ENCODE results near the gene TGM2. TPM values are rescaled to one million over a fixed set of nuclear protein-coding genes. Genes with fewer than 3 reads are reported as not detected.

TGM2 gene
- total and polyA plus RNA-seq, 2 donors (not counting 1 experiment from before 2014, with no cell fraction given), result 2.4 to 60.8 TPM

DNA sequence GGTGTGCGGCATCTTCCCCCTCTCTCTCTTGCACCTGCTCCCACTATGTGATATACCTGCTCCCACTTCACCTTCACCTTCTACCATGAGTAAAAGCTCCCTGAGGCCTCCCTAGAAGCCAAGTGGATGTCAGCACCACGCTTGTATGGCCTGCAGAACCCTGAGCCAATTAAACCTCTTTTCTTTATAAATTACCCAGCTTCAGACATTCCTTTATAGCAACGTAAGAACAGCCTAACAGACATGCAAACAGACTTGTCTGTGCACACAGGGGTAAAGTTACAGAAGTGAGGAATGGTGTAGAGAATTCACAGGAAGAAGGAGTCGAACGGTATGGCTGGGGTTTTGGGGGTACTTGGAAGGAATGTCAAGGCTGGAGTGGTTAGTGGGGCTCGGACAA is 14.8 kb upstream of the TGM2 start:
- TF ChIP-seq, protein P1, sequence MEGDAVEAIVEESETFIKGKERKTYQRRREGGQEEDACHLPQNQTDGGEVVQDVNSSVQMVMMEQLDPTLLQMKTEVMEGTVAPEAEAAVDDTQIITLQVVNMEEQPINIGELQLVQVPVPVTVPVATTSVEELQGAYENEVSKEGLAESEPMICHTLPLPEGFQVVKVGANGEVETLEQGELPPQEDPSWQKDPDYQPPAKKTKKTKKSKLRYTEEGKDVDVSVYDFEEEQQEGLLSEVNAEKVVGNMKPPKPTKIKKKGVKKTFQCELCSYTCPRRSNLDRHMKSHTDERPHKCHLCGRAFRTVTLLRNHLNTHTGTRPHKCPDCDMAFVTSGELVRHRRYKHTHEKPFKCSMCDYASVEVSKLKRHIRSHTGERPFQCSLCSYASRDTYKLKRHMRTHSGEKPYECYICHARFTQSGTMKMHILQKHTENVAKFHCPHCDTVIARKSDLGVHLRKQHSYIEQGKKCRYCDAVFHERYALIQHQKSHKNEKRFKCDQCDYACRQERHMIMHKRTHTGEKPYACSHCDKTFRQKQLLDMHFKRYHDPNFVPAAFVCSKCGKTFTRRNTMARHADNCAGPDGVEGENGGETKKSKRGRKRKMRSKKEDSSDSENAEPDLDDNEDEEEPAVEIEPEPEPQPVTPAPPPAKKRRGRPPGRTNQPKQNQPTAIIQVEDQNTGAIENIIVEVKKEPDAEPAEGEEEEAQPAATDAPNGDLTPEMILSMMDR (IDR thresholded peaks at IDR 0.05), result no peak
- no peak for TF ChIP-seq EZH2 (IDR thresholded peaks at IDR 0.05; ENCODE audit: borderline replicate concordance, insufficient read depth, low read depth, low read length, poor library complexity, severe bottlenecking)
- Mint-ChIP-seq H3K4me3 (no peak overlapping the region), H3K27ac (no peak overlapping the region), H3K9me3 (ENCODE audit: insufficient read depth) (no peaks in the 10 kb centered on the region), H3K4me1 (peaks cover 3% of the 10 kb centered on the region), H3K27me3 (peaks cover 28% of the 10 kb centered on the region)
- Histone ChIP-seq H3K36me3 (replicated peaks in 1 of 2; ENCODE audit: control extremely low read depth in 1 of 2, control insufficient read depth in 1 of 2, extremely low read depth in 1 of 2, insufficient read depth in 2 of 2, low read length in 1 of 2) (no peaks in the 10 kb centered on the region), H3K9ac (ENCODE audit: low read length) (no peak overlapping the region), H3K79me2 (ENCODE audit: control insufficient read depth, insufficient read depth, low read length) (no peaks in the 10 kb centered on the region), H3K4me2 (replicated peaks; ENCODE audit: low read depth, low read length, poor library complexity, severe bottlenecking) (no peak overlapping the region), H3K4me3 (ENCODE audit: control extremely low read depth in 1 of 5, extremely low read depth in 1 of 5, insufficient read depth in 1 of 5, low read depth in 2 of 5, low read length in 4 of 5) (no peak overlapping the region), H3K4me1 (ENCODE audit: control insufficient read depth in 2 of 2, insufficient read depth in 2 of 2, low read length in 2 of 2) (no peaks in the 10 kb centered on the region), H3K27me3 (replicated peaks in 1 of 4; ENCODE audit: control extremely low read depth in 1 of 4, control insufficient read depth in 3 of 4, insufficient read depth in 4 of 4, low read length in 3 of 4) (peaks cover 0 to 8% (median 0%) of the 10 kb centered on the region in 4 experiments), H4K20me1 (ENCODE audit: control insufficient read depth, insufficient read depth, low read length, poor library complexity, severe bottlenecking) (no peaks in the 10 kb centered on the region), H3K9me3 (ENCODE audit: control extremely low read depth in 1 of 3, control insufficient read depth in 2 of 3, insufficient read depth in 1 of 3, low read length in 2 of 3) (no peaks in the 10 kb centered on the region), H3K27ac (ENCODE audit: low read length in 2 of 2) (no peak overlapping the region), H2AFZ (ENCODE audit: insufficient read depth, low read depth, low read length, poor library complexity, severe bottlenecking) (no peak overlapping the region)
- ATAC-seq (ENCODE audit: low read depth) (no peak), DNase-seq (no peak)
- WGBS (ENCODE audit: insufficient coverage), result 77% methylated on average over 5 of the region's 6 CpGs
- intact Hi-C loops (cut with micrococcal nuclease), result no loop called here
- POLR2A ChIA-PET, result interaction anchor here (0.7 kb wide), 1 partner anchor 1015 kb away, joined by 5 read pairs; no protein-coding TSS in a partner anchor
- CTCF ChIA-PET, result no interaction called here

DNA sequence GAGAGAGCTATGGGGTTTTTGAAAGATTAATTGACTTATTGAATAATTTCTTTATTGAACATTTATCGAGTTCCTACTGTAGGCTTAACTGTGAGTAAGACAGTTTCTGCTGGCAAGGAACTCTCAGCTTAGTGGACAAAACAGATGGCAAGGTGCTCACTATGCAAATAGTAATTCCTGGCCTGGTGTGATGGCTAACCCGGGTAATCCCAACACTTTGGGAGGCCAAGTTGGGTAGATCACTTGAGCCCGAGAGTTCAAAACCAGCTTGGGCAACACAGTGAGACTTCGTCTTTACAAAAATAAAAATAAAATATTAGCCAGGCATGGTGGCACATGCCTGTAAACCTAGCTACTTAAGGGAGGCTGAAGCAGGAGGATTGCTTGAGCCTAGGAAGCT is 13.5 kb upstream of the TGM2 start:
- CTCF ChIA-PET, result interaction anchor here (1.1 kb wide), 2 partner anchors 43 to 120 kb away, joined by 5 read pairs; no protein-coding TSS in a partner anchor

More for the DNA sequence above, 13.5 kb upstream of the TGM2 start:
- no peak overlapping the region for H3K4me3 ChIP-seq (ENCODE audit: control extremely low read depth in 1 of 5, extremely low read depth in 1 of 5, insufficient read depth in 1 of 5, low read depth in 2 of 5, low read length in 4 of 5)
- intact Hi-C loops (cut with micrococcal nuclease), result no loop called here
- H4K20me1 ChIP-seq (ENCODE audit: control insufficient read depth, insufficient read depth, low read length, poor library complexity, severe bottlenecking), result no peaks in the 10 kb centered on the region
- no peak overlapping the region for H3K27ac ChIP-seq (ENCODE audit: low read length in 2 of 2)
- no peak overlapping the region for H3K4me3 Mint-ChIP-seq
- no peaks in the 10 kb centered on the region for H3K4me1 ChIP-seq (ENCODE audit: control insufficient read depth in 2 of 2, insufficient read depth in 2 of 2, low read length in 2 of 2)
- WGBS (ENCODE audit: insufficient coverage), result 75% methylated on average over 1 of the region's 4 CpGs
- H3K4me1 Mint-ChIP-seq, result peaks cover 3% of the 10 kb centered on the region
- TF ChIP-seq, protein P1 (IDR thresholded peaks at IDR 0.05), result no peak
- TF ChIP-seq EZH2 (IDR thresholded peaks at IDR 0.05; ENCODE audit: borderline replicate concordance, insufficient read depth, low read depth, low read length, poor library complexity, severe bottlenecking), result no peak
- H2AFZ ChIP-seq (ENCODE audit: insufficient read depth, low read depth, low read length, poor library complexity, severe bottlenecking), result no peak overlapping the region
- H3K36me3 ChIP-seq (replicated peaks in 1 of 2; ENCODE audit: control extremely low read depth in 1 of 2, control insufficient read depth in 1 of 2, extremely low read depth in 1 of 2, insufficient read depth in 2 of 2, low read length in 1 of 2), result no peaks in the 10 kb centered on the region
- H3K27me3 Mint-ChIP-seq, result peaks cover 22% of the 10 kb centered on the region
- no peak overlapping the region for H3K4me2 ChIP-seq (replicated peaks; ENCODE audit: low read depth, low read length, poor library complexity, severe bottlenecking)
- no peak for DNase-seq
- no peaks in the 10 kb centered on the region for H3K9me3 Mint-ChIP-seq (ENCODE audit: insufficient read depth)
- H3K9me3 ChIP-seq (ENCODE audit: control extremely low read depth in 1 of 3, control insufficient read depth in 2 of 3, insufficient read depth in 1 of 3, low read length in 2 of 3), result no peaks in the 10 kb centered on the region
- ATAC-seq (ENCODE audit: low read depth), result no peak
- POLR2A ChIA-PET, result no interaction called here
- H3K27ac Mint-ChIP-seq, result no peak overlapping the region
- H3K9ac ChIP-seq (ENCODE audit: low read length), result no peak overlapping the region
- no peaks in the 10 kb centered on the region for H3K79me2 ChIP-seq (ENCODE audit: control insufficient read depth, insufficient read depth, low read length)
- H3K27me3 ChIP-seq (replicated peaks in 1 of 4; ENCODE audit: control extremely low read depth in 1 of 4, control insufficient read depth in 3 of 4, insufficient read depth in 4 of 4, low read length in 3 of 4), result peaks cover 0 to 8% (median 0%) of the 10 kb centered on the region in 4 experiments
